Measurements from ENCODE around the gene DOK5.

- no peak for TF ChIP-seq CTCF (IDR thresholded peaks at IDR 0.05; ENCODE audit: control extremely low read depth in 1 of 3, insufficient read depth in 1 of 3, low read depth in 1 of 3, low read length in 3 of 3)
- TF ChIP-seq POLR2AphosphoS5 (IDR thresholded peaks at IDR 0.05; ENCODE audit: low read depth, low read length): no peak
- no peak for TF ChIP-seq POLR2A (IDR thresholded peaks at IDR 0.05; ENCODE audit: control extremely low read depth in 1 of 2, low read depth in 2 of 2, low read length in 2 of 2)
These were observed 5.4 kb upstream of the DOK5 start for GRCh38 chr20:54469952-54470351.
